T47D (cell line): ENCODE data around the gene CREBBP.

Source experiments
- DNase-seq, 2 experiments: peaks; one replicate each; pipeline versions ENCODE4 v3.0.0 to v3.0.0-alpha.2; 2011 to 2012; ENCODE audit warnings: low read depth in 1 of 2, low spot score in 1 of 2
- JUND ChIP-seq: IDR thresholded peaks from 2 replicates; pipeline ENCODE4 v1.6.1; 2012; ENCODE audit warnings: low read depth
- in situ Hi-C: cut with HindIII; loops from 2 replicates; pipeline ENCODE4 v1.10.0; 2016; ENCODE audit warnings: low sequenced_read_pairs, low pct_unique_long_range_greater_than_20kb

CREBBP gene

GRCh38 chr16:3859889-3860288, 20.6 kb downstream of the CREBBP start:
- in situ Hi-C loops: no loop called here
- no peak for DNase-seq
- TF ChIP-seq JUND: no peak

- TF ChIP-seq JUND: no peak
- no peak for DNase-seq
- in situ Hi-C loops: no loop called here
Measured at GRCh38 chr16:3858801-3859200, 21.7 kb downstream of the CREBBP start.

GRCh38 chr16:3857189-3858043, 23.1 kb downstream of the CREBBP start:
- no peak for DNase-seq
- no peak for TF ChIP-seq JUND
- in situ Hi-C loops: no loop called here

- DNase-seq: no peak
- no peak for TF ChIP-seq JUND
- in situ Hi-C loops: no loop called here
Measured at GRCh38 chr16:3856367-3857141, 24.0 kb downstream of the CREBBP start.

- in situ Hi-C loops: no loop called here
- no peak for TF ChIP-seq JUND
- DNase-seq: no peak
Measured at GRCh38 chr16:3854750-3855541, 25.6 kb downstream of the CREBBP start.

GRCh38 chr16:3850544-3850899, 30.0 kb downstream of the CREBBP start:
- no peak for TF ChIP-seq JUND
- DNase-seq: no peak
- in situ Hi-C loops: no loop called here

- no peak for TF ChIP-seq JUND
- in situ Hi-C loops: no loop called here
- no peak for DNase-seq
Measured at GRCh38 chr16:3849751-3850543, 30.6 kb downstream of the CREBBP start.

- no peak for TF ChIP-seq JUND
- in situ Hi-C loops: no loop called here
- DNase-seq: no peak
Measured at GRCh38 chr16:3846595-3847091, 33.9 kb downstream of the CREBBP start.

GRCh38 chr16:3846087-3846486, 34.4 kb downstream of the CREBBP start:
- TF ChIP-seq JUND: no peak
- in situ Hi-C loops: no loop called here
- no peak for DNase-seq

- in situ Hi-C loops: no loop called here
- no peak for TF ChIP-seq JUND
- DNase-seq: no peak
Measured at GRCh38 chr16:3842994-3843393, 37.5 kb downstream of the CREBBP start.

GRCh38 chr16:3841729-3842508, 38.6 kb downstream of the CREBBP start:
- in situ Hi-C loops: no loop called here
- no peak for DNase-seq

More at GRCh38 chr16:3841729-3842508, 38.6 kb downstream of the CREBBP start:
- TF ChIP-seq JUND: no peak
